Muscle layer of colon (tissue), 2 donors: Measurements from ENCODE around the gene DENND1A.

Experiments used
- H3K27ac ChIP-seq: one replicate; pipeline ENCODE4 v1.7.0; 2013; ENCODE audit warnings: low read depth, mild to moderate bottlenecking, low read length, moderate library complexity
- H3K27me3 ChIP-seq, 2 donors: one replicate each; pipeline ENCODE4 v1.7.0; 2013; ENCODE audit warnings: low read length in 2 of 2, mild to moderate bottlenecking in 2 of 2; ENCODE audit not compliant: insufficient read depth in 2 of 2, control insufficient read depth in 1 of 2
- H3K36me3 ChIP-seq: one replicate; pipeline ENCODE4 v1.7.0; 2013; ENCODE audit warnings: mild to moderate bottlenecking, low read length; ENCODE audit not compliant: insufficient read depth
- H3K4me1 ChIP-seq: one replicate; pipeline ENCODE4 v1.7.0; 2013; ENCODE audit warnings: mild to moderate bottlenecking, low read length; ENCODE audit not compliant: insufficient read depth
- H3K4me3 ChIP-seq, 2 donors: one replicate each; pipeline ENCODE4 v1.7.0; 2013; ENCODE audit warnings: low read length in 2 of 2, low read depth in 1 of 2, mild to moderate bottlenecking in 1 of 2, moderate library complexity in 1 of 2
- H3K9ac ChIP-seq: one replicate; pipeline ENCODE4 v1.7.0; 2013; ENCODE audit warnings: low read length
- H3K9me3 ChIP-seq: one replicate; pipeline ENCODE4 v1.7.0; 2013; ENCODE audit warnings: mild to moderate bottlenecking, low read length
- donor health status: abdominal sarcoma.
- donor health status: Adenocarcinoma of cecum.

DENND1A gene

DNA sequence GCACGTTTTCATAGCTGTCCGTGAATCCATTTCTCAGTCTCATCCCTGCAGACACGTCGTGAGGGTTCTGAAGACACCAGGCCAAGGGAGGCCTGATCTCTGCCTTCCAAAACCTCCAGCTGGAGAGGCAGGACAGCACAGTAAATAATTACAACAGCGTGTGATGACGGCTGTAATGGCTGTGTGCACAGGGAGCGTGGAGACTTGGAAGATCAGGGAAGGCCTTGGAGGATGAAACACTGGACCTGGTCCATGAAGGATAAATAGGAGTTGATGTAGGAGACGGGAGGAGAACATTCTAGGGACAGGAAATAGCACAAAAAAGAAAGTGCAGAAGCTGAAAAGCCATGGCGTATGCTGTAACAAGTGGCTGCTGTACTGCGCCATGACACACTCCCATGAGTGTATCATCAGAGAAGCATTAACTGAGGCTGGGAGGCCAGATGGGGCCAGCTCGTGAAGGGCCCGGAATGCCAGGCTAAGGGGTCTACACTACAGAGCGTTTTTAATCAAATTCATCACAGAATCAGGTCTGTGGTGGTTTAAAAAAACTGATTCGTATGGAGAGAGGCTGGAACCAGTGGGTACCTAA lies 476.8 kb downstream of the DENND1A start:
- Histone ChIP-seq H3K9me3 (no peaks in the 10 kb centered on the region), H3K4me3 (no peak overlapping the region), H3K27ac (no peak overlapping the region), H3K36me3 (peaks cover 8% of the 10 kb centered on the region), H3K4me1 (no peaks in the 10 kb centered on the region), H3K27me3 (no peaks in the 10 kb centered on the region), H3K9ac (no peak overlapping the region)

GRCh38 chr9:123450996-123451395 lies 478.9 kb downstream of the DENND1A start:
- H3K4me1 ChIP-seq, result no peaks in the 10 kb centered on the region
- H3K9me3 ChIP-seq, result no peaks in the 10 kb centered on the region
- H3K9ac ChIP-seq, result no peak overlapping the region
- H3K4me3 ChIP-seq, result no peak overlapping the region
- H3K27ac ChIP-seq, result no peak overlapping the region
- H3K36me3 ChIP-seq, result peaks cover 8% of the 10 kb centered on the region
- no peaks in the 10 kb centered on the region for H3K27me3 ChIP-seq

DNA sequence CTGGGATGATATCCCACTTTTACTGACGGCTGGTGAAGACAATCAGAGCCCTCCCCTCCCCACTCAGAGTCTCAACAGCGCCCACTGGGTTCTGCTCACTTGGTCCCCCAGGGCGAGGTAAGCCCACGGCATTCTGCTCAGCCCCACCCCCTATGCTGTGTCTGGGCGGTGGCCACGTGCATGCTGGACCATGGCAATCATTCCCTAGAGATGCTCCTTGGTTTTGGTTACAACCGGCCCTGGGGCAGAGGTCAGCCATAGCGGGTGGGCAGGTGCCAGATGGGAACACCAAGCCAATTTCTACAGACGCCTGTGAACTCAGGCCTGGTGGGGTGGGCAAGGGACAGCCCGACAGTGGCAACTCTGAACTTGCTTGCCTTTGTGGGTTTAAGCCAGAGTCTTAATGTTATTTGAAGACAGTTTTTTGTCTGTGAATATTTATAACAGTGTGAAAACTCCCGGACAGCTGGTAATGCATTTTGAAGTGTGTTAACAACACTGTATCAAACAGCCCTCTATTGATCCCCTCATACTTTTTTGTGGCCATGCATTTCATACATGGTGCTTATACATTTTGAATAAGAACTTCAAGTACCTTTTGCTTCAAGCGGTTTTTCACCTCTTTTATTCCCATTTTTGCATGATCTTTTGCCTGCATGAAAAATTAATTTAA lies 479.7 kb downstream of the DENND1A start:
- no peaks in the 10 kb centered on the region for H3K4me1 ChIP-seq
- no peak overlapping the region for H3K9ac ChIP-seq
- peaks cover 8% of the 10 kb centered on the region for H3K36me3 ChIP-seq
- H3K27me3 ChIP-seq, result no peaks in the 10 kb centered on the region
- H3K27ac ChIP-seq, result no peak overlapping the region
- no peaks in the 10 kb centered on the region for H3K9me3 ChIP-seq
- H3K4me3 ChIP-seq, result no peak overlapping the region

GRCh38 chr9:123447934-123448646 lies 481.8 kb downstream of the DENND1A start:
- H3K4me1 ChIP-seq, result no peaks in the 10 kb centered on the region
- H3K27me3 ChIP-seq, result no peaks in the 10 kb centered on the region
- no peaks in the 10 kb centered on the region for H3K9me3 ChIP-seq
- peaks cover 7% of the 10 kb centered on the region for H3K36me3 ChIP-seq
- H3K4me3 ChIP-seq, result no peak overlapping the region
- no peak overlapping the region for H3K27ac ChIP-seq
- H3K9ac ChIP-seq, result no peak overlapping the region

DNA sequence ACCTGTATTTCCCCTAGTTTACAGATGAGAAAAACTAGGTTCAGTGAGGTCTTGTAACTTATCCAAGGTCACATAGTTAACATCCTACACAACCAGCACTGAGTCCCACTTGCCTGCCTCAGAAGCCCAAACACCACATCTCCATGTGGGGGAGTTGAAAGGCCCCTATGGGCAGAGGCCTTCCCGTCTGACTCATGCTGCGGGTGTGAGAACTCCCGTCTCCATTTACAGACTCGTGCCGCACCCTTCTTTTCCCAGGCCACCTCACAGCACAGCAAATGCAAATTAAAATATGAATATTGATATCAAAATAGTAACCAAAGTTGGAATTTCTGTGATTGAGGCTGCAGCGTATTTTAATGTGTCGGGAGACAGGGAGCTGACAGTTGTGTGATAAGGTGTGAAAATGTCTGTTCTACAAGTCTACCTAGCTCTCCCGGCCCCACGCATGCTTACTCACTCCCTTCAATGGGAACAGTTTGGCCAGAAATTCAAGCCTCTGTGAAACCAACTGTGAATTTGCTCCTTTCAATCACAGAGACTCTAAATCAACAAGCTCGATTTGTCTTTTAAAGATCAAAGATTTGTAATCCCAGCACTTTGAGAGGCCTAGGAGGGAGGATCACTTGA lies 483.8 kb downstream of the DENND1A start:
- Histone ChIP-seq H3K4me3 (no peak overlapping the region), H3K9ac (no peak overlapping the region), H3K36me3 (no peaks in the 10 kb centered on the region), H3K9me3 (no peaks in the 10 kb centered on the region), H3K27ac (no peak overlapping the region), H3K4me1 (no peaks in the 10 kb centered on the region), H3K27me3 (no peaks in the 10 kb centered on the region)

- no peak overlapping the region for H3K9ac ChIP-seq
- no peak overlapping the region for H3K27ac ChIP-seq
- H3K4me1 ChIP-seq, result no peaks in the 10 kb centered on the region
- H3K9me3 ChIP-seq, result no peaks in the 10 kb centered on the region
- H3K27me3 ChIP-seq, result no peaks in the 10 kb centered on the region
- no peaks in the 10 kb centered on the region for H3K36me3 ChIP-seq
- H3K4me3 ChIP-seq, result no peak overlapping the region
Measured at GRCh38 chr9:123445116-123445515, 484.8 kb downstream of the DENND1A start.

- no peaks in the 10 kb centered on the region for H3K4me1 ChIP-seq
- no peaks in the 10 kb centered on the region for H3K27me3 ChIP-seq
- no peak overlapping the region for H3K27ac ChIP-seq
- no peaks in the 10 kb centered on the region for H3K9me3 ChIP-seq
- peaks cover 16% of the 10 kb centered on the region for H3K36me3 ChIP-seq
- no peak overlapping the region for H3K9ac ChIP-seq
- no peak overlapping the region for H3K4me3 ChIP-seq
Measured at GRCh38 chr9:123441769-123442168, 488.2 kb downstream of the DENND1A start.

DNA sequence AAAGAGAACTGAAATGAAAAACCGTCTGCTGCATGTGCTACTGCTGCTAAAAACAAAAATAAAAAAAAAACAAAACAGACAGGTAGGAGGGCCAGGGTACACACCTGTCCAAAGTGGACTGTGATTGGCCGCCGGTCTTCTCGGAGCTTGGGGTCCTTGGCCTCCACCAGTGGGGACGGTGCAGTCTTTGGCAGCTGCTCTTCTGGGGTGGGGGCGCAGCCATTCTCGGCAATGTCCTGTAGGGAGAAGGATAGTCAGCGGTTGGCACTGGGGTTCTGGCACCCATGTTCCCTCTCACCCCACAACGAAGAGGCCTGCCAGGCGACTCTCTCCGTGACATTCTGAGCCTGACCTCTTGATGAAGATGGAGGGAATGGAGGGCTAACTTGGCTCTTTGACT lies 489.7 kb downstream of the DENND1A start:
- Histone ChIP-seq H3K27me3 (no peaks in the 10 kb centered on the region), H3K27ac (no peak overlapping the region), H3K36me3 (peaks cover 20% of the 10 kb centered on the region), H3K4me1 (no peaks in the 10 kb centered on the region), H3K9me3 (no peaks in the 10 kb centered on the region), H3K9ac (no peak overlapping the region), H3K4me3 (no peak overlapping the region)

- H3K36me3 ChIP-seq, result peaks cover 25% of the 10 kb centered on the region
- H3K4me1 ChIP-seq, result no peaks in the 10 kb centered on the region
- H3K9ac ChIP-seq, result no peak overlapping the region
Measured at GRCh38 chr9:123438821-123439220, 491.1 kb downstream of the DENND1A start.

GRCh38 chr9:123438321-123438720 lies 491.6 kb downstream of the DENND1A start:
- H3K27ac ChIP-seq, result no peak overlapping the region
- no peak overlapping the region for H3K9ac ChIP-seq
- H3K36me3 ChIP-seq, result peaks cover 25% of the 10 kb centered on the region
- H3K4me3 ChIP-seq, result no peak overlapping the region
- no peaks in the 10 kb centered on the region for H3K9me3 ChIP-seq
- H3K27me3 ChIP-seq, result no peaks in the 10 kb centered on the region
- H3K4me1 ChIP-seq, result no peaks in the 10 kb centered on the region

More at GRCh38 chr9:123438821-123439220, 491.1 kb downstream of the DENND1A start:
- H3K9me3 ChIP-seq, result no peaks in the 10 kb centered on the region
- H3K27me3 ChIP-seq, result no peaks in the 10 kb centered on the region
- no peak overlapping the region for H3K4me3 ChIP-seq
- no peak overlapping the region for H3K27ac ChIP-seq

DNA sequence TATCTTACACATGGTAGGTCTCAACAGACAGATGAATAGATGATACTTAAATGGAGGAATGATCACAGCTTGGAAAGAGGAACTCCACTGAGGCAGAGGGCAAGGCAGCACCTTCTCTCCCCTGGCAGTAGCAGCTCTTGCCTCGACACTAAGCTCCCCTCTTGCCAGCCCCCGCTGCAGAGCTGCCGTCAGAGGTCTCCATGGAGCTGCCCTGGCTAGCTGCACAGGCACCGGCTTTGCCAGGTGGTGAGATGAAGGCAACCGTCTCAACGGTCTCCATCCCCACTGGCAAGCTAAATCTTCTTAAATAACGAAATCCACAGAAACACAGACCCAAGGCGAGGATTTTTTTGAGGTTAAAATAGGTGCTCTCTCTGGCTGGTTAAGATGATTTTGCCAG lies 492.7 kb downstream of the DENND1A start:
- no peak overlapping the region for H3K27ac ChIP-seq
- H3K4me3 ChIP-seq, result no peak overlapping the region
- peaks cover 25% of the 10 kb centered on the region for H3K36me3 ChIP-seq
- H3K9ac ChIP-seq, result no peak overlapping the region
- H3K4me1 ChIP-seq, result no peaks in the 10 kb centered on the region
- no peaks in the 10 kb centered on the region for H3K27me3 ChIP-seq
- H3K9me3 ChIP-seq, result no peaks in the 10 kb centered on the region
